DMS153 treated with DMSO at 0.1 percent for 48 hours (cell line): ENCODE results near the gene IL1A.

Experiments used
- DNase-seq: peaks from one replicate; lab custom pipeline; 2025; ENCODE audit not compliant: unreplicated experiment; lab: John Stamatoyannopoulos, UW

Gene IL1A

GRCh38 chr2:112818094-112818902 is 34.0 kb upstream of the IL1A start:
- no peak for DNase-seq

DNA sequence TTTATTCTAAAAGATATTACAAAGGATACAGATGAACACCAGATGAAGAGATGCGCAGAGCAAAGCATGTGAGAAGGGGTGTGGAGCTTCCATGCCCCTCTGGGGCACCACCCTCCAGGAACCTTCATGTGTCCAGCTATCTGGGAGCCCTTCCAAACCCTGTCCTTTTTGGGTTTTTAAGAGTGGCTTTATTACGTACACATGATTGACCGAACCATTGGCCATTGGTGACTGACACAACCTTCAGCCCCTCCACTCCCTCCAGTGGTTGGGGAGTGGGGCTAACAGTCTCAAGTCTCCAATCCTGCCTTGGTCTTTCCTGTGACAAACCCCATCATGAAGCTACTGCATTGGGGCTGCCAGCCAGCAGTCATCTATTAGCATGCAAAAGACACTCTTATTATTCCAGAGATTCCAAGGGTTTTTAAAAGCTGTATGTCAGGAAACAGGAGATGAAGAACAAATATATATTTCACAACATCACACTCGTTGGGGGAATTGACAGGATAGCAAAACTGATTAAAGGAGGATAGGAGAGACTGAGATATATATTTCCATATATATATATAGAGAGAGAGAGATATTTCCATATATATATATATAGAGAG is 32.9 kb upstream of the IL1A start:
- no peak for DNase-seq

- no peak for DNase-seq
Observed at GRCh38 chr2:112814278-112814677, 30.0 kb upstream of the IL1A start.

DNA sequence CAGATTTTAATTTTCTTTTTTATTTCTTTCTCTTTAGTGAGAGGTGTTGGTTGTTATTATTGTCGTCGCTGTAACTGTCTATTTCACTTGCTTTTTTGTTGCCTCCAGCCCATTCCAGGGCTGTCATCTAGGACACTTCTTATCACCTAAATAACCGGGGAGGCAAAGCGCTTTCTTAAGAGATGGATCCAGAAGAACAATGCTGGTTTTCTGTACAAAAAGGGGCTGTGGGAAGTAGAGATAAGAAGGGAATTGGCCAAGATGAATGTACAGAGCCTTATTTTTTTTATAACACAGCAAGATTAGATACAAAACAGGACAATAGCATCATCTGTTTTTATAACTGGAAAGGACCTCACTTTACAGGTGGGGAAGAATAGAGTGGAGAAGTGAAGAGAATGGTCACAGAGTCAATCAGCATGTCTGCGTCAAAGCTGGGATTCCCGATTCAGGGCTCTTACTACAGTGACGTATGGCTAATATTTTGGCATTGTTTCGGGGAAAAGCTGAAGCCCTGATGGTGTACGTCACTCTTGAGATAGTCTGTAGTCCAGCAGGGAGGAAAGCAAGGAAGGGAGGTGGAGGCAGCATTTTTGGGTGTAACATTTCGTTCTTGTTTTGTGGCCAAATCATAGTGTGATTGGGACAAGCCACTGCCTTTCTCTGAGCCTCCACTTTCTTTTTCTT is 29.1 kb upstream of the IL1A start:
- no peak for DNase-seq

DNA sequence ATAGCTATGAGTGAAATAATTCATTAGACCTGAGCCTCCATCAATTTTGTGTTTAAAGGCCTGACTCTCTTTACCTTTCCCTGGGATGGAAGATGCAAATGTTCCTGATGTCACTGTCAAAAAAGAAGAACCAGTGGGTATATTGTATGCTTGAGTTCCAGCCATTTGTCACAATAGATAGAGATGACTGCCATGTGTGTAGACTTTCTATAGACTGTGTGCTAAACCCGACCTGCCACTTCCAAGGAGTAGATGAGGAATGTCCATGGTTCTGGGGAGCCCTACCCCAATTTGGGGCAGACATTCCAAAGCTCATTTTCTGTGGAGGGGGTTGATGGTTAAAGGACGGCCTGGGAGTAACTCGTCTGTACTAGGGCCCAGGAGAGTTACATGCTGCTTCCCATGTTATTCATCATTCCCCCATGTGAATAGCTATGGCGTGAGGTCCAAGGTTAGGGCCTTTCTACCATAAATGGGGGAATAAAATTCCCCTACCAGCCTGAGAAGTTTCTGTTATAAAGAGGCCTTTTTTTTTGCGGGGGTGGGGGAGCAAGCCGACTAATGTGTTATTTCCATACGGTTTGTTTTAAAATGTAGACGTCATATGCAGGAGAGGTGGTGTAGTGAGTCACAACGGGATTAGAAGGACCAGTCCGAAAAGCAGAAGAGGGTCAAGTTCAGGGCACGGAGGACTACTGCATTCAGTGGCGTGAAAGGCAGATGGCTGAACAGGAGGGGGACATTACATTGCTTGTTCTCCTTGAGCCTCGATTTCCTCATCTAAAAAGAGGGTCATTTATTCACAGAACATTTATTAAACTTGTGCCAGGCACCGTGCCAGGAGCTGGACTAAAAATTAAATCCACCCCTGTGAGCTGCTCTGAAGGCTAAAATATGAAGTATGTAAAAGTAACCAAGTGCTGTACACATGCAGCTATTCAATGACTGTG is 28.3 kb upstream of the IL1A start:
- DNase-seq: no peak

- no peak for DNase-seq
Observed at GRCh38 chr2:112811841-112812306, 27.6 kb upstream of the IL1A start.

DNA sequence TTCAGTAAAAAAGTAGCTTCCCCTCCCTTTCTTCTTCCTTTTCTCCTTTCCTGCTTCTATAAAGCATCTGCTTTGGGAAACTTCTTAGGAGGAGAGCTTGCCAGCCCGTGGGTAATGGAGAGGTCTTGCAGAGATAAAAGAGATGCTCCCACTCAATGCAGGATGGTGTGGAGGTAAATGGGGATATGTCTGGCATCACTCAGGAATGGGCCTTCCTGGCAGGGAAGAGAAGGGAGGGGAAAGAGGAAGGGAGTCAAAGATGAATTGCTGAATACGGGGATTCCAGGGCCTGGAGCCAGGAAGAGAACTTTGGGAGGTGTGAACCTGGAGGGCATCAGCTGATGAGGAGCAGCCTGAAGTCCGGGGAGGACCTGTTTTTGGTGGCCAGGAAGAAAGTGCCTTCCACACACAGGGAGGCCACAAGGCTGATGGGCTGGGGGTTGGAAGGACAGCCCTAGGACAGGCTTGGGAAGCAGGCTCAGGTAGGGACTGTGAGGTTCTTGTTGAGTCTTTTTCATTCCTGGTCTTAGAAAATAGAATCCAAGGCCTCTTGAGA is 27.1 kb upstream of the IL1A start:
- no peak for DNase-seq

DNA sequence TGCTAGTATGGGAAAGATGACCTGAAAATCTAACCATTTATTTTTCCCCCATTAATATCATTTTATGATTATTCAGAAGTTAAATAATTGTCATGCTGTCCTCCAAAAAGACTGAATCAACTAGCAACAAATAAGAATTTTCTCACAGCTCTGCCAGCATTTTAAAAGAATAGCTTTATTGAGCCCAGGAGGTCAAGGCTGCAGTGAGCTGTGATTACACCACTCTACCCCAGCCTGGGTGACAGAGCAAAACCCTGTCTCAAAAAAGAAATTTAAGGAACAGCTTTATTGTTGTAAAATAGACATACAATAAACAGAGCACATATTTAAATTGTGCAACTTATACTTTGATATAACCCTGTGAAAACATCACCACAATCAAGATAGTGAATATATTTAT is 24.8 kb upstream of the IL1A start:
- DNase-seq: no peak

DNA sequence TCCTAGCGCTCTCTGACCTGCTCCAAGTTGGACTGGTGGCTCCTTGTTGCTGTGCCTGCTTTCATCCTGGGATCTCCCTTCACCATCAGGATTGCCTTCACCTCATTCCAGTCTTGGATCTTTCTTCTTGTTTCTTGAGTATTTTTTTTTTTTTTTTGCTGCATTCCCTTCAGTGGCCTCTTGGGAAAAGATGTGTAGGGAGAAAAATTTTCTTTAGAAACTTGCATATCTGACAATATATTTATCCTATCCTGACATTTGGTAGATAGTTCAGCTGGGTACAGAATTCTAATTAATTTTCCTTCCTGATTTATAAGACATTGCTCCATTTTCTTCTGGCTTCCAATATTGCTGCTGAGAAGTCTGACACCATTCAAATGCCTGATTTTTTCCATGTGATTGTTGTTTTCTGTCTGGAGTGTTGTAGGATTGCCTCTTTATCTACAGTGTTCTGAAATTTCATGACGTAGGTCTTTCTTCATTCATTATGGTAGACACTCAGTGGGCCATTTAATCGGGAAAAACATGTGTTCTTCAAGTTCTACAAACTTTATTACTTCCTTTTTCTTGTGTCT is 23.0 kb upstream of the IL1A start:
- no peak for DNase-seq

GRCh38 chr2:112805542-112805941 is 21.2 kb upstream of the IL1A start:
- no peak for DNase-seq

DNA sequence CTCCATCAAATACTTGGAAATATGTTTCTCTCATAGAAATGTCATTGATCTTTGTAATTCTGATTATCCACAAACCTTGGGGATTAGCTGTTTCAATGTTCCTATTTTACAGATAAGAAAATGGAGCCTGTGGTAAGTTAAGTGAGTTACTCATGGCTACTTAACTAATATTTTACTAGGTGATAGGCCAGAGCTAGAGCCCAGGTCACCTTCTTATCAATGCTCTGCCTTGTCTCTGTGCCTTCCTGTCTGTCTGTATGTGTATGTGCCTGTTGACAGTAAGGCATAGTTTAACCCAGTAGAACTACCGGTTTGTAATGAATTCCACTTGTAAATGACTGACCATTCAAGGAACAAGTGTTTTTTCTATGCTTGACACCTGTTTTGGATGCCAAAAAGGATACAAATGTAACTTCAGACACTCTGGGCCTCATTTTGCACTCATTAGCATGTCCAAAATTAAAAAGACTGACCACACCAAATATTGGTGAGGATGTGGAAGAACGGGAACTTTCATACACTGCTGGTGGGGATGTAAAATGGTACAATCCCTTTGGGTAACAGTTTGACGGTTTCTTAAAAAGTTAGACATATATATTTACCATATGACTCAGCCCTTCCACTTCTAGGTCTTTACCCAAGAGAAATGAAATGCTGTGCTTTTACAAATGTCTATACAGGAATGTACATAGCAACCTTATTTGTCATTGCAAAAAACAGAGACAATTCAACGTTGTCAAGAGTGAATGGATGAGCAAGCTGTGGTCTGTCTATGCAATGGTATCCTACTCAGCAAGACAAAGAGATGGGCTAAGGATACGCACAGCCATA is 19.6 kb upstream of the IL1A start:
- DNase-seq: no peak

DNA sequence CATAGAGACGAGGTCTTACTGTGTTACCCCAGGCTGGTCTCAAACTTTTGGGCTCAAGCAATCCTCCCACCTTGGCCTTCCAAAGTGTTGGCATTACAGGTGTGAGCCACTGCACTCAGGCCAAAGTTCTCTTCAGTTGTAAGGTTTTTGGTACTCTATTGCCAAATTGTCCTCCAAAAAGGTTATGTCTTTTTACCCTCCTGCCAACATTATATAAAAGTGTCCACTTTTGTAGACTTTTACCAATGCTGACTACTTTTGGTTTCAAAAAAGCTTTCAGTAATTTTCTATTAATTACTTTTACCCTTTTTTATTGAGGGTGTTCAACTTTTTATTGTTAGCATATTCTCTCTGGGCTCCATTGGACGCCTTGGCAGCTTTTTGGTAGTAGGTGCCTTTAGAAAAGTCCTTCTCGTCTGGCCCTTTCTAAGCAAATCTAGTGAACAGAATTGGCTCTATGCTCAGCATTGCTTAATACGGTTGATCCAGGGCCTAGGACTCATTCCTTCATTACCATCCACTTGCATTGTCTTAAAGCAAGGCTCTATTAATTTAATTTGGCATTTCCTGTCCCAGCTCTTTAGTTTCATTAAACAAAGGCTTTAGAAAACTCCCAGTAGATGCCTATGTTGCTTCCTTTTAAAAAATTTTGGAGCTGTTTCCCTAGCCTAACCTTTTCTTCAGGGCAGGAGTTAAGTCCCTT is 16.7 kb upstream of the IL1A start:
- no peak for DNase-seq

- DNase-seq: no peak
Observed at GRCh38 chr2:112798979-112799975, 15.0 kb upstream of the IL1A start.

DNA sequence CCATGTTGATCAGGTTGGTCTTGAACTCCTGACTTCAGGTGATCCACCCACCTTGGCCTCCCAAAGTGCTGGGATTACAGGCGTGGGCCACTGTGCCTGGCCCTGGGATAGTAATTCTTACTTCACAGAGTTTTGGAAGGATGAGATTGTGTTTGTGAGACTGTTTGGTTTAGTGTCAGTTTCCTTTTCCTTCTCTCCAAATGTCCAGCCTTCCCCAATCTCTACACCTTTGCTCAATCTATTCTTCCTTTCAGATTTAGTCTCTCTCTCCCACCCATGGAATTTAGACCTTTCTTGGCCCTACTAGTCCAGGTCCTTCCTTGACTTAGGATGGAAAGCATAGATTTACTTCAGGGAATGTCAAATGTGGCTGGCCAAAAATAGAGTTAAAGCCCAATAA is 12.2 kb upstream of the IL1A start:
- no peak for DNase-seq

GRCh38 chr2:112795774-112796173 is 11.5 kb upstream of the IL1A start:
- no peak for DNase-seq

DNA sequence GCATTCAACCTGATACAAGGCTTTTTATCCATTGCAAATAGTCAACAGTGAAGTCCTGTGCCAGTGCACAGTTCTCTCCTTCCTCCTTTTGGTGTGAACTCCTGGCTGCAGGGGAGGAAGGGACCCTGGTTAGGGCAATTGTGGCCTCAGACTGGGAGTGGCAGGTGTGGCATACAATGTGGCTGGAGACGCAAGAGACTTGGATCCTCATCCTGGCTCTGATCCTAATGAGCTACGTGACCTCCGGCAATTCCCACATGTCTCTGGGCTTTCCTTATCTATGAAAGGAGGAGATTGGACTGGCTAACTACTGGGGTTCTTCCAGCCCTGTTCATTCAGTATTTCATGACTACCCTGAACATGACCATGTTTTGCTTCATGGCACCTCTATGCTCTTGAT is 10.5 kb upstream of the IL1A start:
- DNase-seq: no peak

- DNase-seq: no peak
Observed at GRCh38 chr2:112794131-112794733, 9.9 kb upstream of the IL1A start.
